Common myeloid progenitor, CD34-positive (primary cell): ENCODE measurements around the gene NRL.

ENCODE experiments used
- CTCF ChIA-PET: fragments of 350-600 bp; sonication (Branson Sonifier 250); formaldehyde crosslinking; loops from one replicate; lab custom pipeline; 2021; ENCODE audit warnings: antibody characterized with exemption; lab: Charles Lee
- POLR2A ChIA-PET: fragments of 350-600 bp; sonication (Branson Sonifier 250); formaldehyde crosslinking; loops from one replicate; lab custom pipeline; 2021; ENCODE audit warnings: antibody characterized with exemption; lab: Charles Lee
- DNase-seq, 3 donors: peaks; one replicate each; pipeline versions ENCODE4 v3.0.0 to v3.0.0-alpha.2; 2013
- H3K27ac ChIP-seq, 2 experiments: 1 replicate in 1 of 2; 2 replicates in 1 of 2; pipeline ENCODE4 v1.7.0; 2013; ENCODE audit warnings: inconsistent platforms in 2 of 2, low read length in 2 of 2, mild to moderate bottlenecking in 2 of 2, low read depth in 1 of 2, moderate library complexity in 1 of 2; ENCODE audit not compliant: severe bottlenecking in 2 of 2, insufficient read depth in 1 of 2, poor library complexity in 1 of 2
- H3K27me3 ChIP-seq, 5 experiments: replicated peaks in 2 of 5; 1 replicate in 3 of 5; 2 replicates in 2 of 5; pipeline versions ENCODE4 v1.6.1 to v1.7.0; 2013; ENCODE audit warnings: low read length in 4 of 5, mild to moderate bottlenecking in 2 of 5, moderate library complexity in 2 of 5, inconsistent platforms in 1 of 5; ENCODE audit not compliant: insufficient read depth in 5 of 5, control insufficient read depth in 4 of 5
- H3K36me3 ChIP-seq, 4 experiments: 1 replicate in 2 of 4; 2 replicates in 2 of 4; pipeline versions ENCODE4 v1.6.1 to v1.7.0; 2013; ENCODE audit warnings: low read length in 3 of 4, control low read depth in 1 of 4, mild to moderate bottlenecking in 1 of 4; ENCODE audit not compliant: control insufficient read depth in 4 of 4, insufficient read depth in 4 of 4
- H3K4me1 ChIP-seq, 4 experiments: 1 replicate in 3 of 4; 2 replicates in 1 of 4; pipeline versions ENCODE4 v1.6.1 to v1.7.1; 2013; ENCODE audit warnings: low read length in 3 of 4, mild to moderate bottlenecking in 3 of 4, control low read depth in 1 of 4, inconsistent platforms in 1 of 4, moderate library complexity in 1 of 4; ENCODE audit not compliant: control insufficient read depth in 4 of 4, insufficient read depth in 4 of 4; ENCODE audit errors: control extremely low read depth in 1 of 4
- H3K4me3 ChIP-seq, 7 experiments: 1 replicate in 4 of 7; 2 replicates in 3 of 7; pipeline versions ENCODE4 v1.5.1 to v1.7.0; 2013; ENCODE audit warnings: mild to moderate bottlenecking in 7 of 7, low read length in 6 of 7, moderate library complexity in 6 of 7, inconsistent platforms in 2 of 7, low read depth in 2 of 7, control low read depth in 1 of 7; ENCODE audit not compliant: insufficient read depth in 4 of 7, control insufficient read depth in 1 of 7; ENCODE audit errors: extremely low read depth in 1 of 7
- H3K9me3 ChIP-seq, 5 experiments: 1 replicate in 4 of 5; 2 replicates in 1 of 5; pipeline versions ENCODE4 v1.6.1 to v1.7.1; 2013; ENCODE audit warnings: low read length in 4 of 5, mild to moderate bottlenecking in 2 of 5, inconsistent platforms in 1 of 5, low read depth in 1 of 5, moderate library complexity in 1 of 5; ENCODE audit not compliant: control insufficient read depth in 4 of 5, insufficient read depth in 2 of 5; ENCODE audit errors: control extremely low read depth in 1 of 5
- whole genome bisulfite sequencing: methylation state at CpG from one replicate; pipeline ENCODE4 v1.1.5; 2013; ENCODE audit not compliant: insufficient coverage; 5-methylcytosine and 5-hydroxymethylcytosine counted together

Gene NRL

DNA sequence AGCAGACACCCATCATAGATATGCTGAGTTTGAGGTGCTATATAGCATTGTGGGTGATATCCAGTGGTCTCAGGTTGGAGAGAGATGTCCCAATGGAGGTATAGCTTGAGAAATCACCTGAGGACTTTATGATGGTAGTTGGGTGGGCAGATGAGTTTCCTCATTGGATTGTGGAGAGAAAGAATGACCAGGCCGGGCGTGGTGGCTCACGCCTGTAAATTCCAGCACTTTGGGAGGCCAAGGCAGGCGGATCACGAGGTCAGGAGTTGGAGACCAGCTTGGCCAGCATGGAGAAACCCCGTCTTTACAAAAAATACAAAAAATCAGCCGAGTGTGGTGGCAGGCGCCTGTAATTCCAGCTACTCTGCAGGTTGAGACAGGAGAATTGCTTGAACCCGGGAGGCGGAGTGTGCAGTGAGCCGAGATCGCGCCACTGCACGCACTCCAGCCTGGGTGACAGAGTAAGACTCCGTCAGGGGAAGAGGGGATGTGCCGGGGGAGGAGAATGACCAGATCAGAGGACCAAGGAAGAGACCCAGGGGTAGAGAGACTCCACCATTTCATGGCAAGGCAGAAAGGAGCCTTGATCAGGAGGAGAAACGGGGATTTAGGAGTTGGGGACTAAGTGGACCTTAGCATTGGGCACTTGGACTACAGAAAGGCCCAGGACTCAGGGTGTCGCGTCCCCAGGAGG is 21.4 kb downstream of the NRL start:
- no peaks in the 10 kb centered on the region for H3K27me3 ChIP-seq
- POLR2A ChIA-PET = interaction anchor here (0.8 to 2.6 kb wide), 4 partner anchors 12 to 68 kb away, joined by 3 to 11 read pairs (median 6); partner anchors contain the start of genes DCAF11, IRF9 and NRL
- H3K36me3 ChIP-seq = peaks cover 0 to 12% (median 4%) of the 10 kb centered on the region in 4 experiments
- peak overlapping the region in 6 of 7 experiments; percentile 48 to 86 (median 78) for H3K4me3 ChIP-seq
- peak overlapping the region; percentile 80 to 90 for H3K27ac ChIP-seq
- WGBS = 83% methylated on average over 19 of the region's 19 CpGs
- CTCF ChIA-PET = interaction anchor here (0.8 to 8.7 kb wide), 15 partner anchors 9 to 108 kb away, joined by 3 to 178 read pairs (median 6); partner anchors contain the start of genes CARMIL3, CPNE6, DCAF11 and NRL
- peaks cover 0 to 37% (median 29%) of the 10 kb centered on the region in 4 experiments for H3K4me1 ChIP-seq
- DNase-seq = no peak
- H3K9me3 ChIP-seq = no peaks in the 10 kb centered on the region

DNA sequence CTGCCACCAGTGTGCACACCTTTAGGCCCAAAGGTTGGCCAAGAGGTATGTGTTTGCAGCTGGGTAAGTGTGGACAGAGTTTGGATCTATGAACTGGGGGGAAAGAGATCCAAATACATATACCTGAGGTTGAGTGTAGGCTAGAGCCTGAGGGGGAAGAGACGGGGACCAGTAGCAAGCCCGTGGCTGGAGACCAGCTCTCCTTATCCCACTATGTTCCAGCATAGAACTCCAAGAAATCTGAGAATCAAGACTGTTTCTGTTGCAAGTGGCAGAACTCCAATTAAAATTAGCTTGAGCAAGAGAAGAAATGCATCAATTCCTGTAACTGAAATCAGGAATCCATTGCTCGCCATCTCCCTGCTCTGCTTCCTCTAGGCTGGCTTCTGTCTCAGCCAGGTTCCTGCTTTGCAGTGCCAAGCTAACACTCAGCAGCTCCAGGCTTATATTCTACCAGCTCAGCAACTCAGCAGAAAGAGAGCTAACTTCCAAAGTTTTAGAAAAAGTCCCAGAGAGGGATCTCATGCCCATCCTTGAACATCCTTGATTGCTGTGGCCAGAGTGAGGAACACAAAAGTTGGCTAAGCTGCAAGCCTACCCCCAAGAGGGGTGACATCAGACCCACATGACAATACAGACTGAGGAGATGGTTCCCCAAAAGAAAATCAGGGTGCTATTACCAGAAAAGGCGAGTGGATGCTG is 22.1 kb downstream of the NRL start:
- no peak for DNase-seq
- no peaks in the 10 kb centered on the region for H3K27me3 ChIP-seq
- peaks cover 0 to 37% (median 29%) of the 10 kb centered on the region in 4 experiments for H3K4me1 ChIP-seq
- H3K36me3 ChIP-seq = peaks cover 0 to 5% (median 0%) of the 10 kb centered on the region in 4 experiments
- H3K27ac ChIP-seq = no peak overlapping the region
- ChIA-PET POLR2A (interaction anchor here (0.7 to 1.2 kb wide), 4 partner anchors 16 to 68 kb away, joined by 3 to 6 read pairs (median 3); partner anchors contain the start of genes DCAF11, IRF9 and NRL), CTCF (interaction anchor here (0.8 to 8.7 kb wide), 15 partner anchors 8 to 215 kb away, joined by 3 to 178 read pairs (median 6); partner anchors contain the start of genes CARMIL3, CIDEB, CPNE6 and DCAF11)
- 81% methylated on average over 3 of the region's 4 CpGs for WGBS
- no peak overlapping the region for H3K4me3 ChIP-seq
- H3K9me3 ChIP-seq = no peaks in the 10 kb centered on the region

GRCh38 chr14:24092110-24092504 is 22.6 kb downstream of the NRL start:
- Histone ChIP-seq H3K27me3 (no peaks in the 10 kb centered on the region), H3K27ac (no peak overlapping the region), H3K4me1 (peaks cover 0 to 37% (median 29%) of the 10 kb centered on the region in 4 experiments), H3K36me3 (peaks cover 0 to 4% (median 0%) of the 10 kb centered on the region in 4 experiments), H3K9me3 (no peaks in the 10 kb centered on the region), H3K4me3 (no peak overlapping the region)
- POLR2A ChIA-PET = interaction anchor here (0.9 kb wide), 1 partner anchor 22 kb away, joined by 3 read pairs; the partner anchor contains the start of genes DCAF11 and NRL
- CTCF ChIA-PET = interaction anchor here (1.0 to 8.7 kb wide), 11 partner anchors 10 to 215 kb away, joined by 3 to 178 read pairs (median 6); partner anchors contain the start of genes CARMIL3, CIDEB, CPNE6 and PSME1
- DNase-seq = no peak

GRCh38 chr14:24089890-24090289 is 24.9 kb downstream of the NRL start:
- POLR2A ChIA-PET = interaction anchor here (0.7 to 1.1 kb wide), 2 partner anchors 29 to 210 kb away, joined by 3 read pairs; no protein-coding TSS in a partner anchor
- CTCF ChIA-PET = interaction anchor here (0.8 to 8.7 kb wide), 18 partner anchors 9 to 301 kb away, joined by 3 to 178 read pairs (median 7); partner anchors contain the start of genes CARMIL3, DCAF11 and NRL
- Histone ChIP-seq H3K4me3 (no peak overlapping the region), H3K4me1 (peaks cover 0 to 25% (median 20%) of the 10 kb centered on the region in 4 experiments), H3K27ac (no peak overlapping the region), H3K9me3 (no peaks in the 10 kb centered on the region), H3K36me3 (no peaks in the 10 kb centered on the region), H3K27me3 (no peaks in the 10 kb centered on the region)
- DNase-seq = no peak
- WGBS = 96% methylated on average over 4 of the region's 6 CpGs

GRCh38 chr14:24088095-24088494 is 26.7 kb downstream of the NRL start:
- Histone ChIP-seq H3K27me3 (no peaks in the 10 kb centered on the region), H3K36me3 (no peaks in the 10 kb centered on the region), H3K4me3 (no peak overlapping the region), H3K4me1 (peaks cover 0 to 14% (median 7%) of the 10 kb centered on the region in 4 experiments), H3K9me3 (no peaks in the 10 kb centered on the region), H3K27ac (no peak overlapping the region)
- POLR2A ChIA-PET = no interaction called here
- WGBS = 80% methylated on average over 2 of the region's 2 CpGs
- no peak for DNase-seq
- CTCF ChIA-PET = interaction anchor here (0.5 to 8.7 kb wide), 8 partner anchors 8 to 53 kb away, joined by 3 to 178 read pairs (median 4); partner anchors contain the start of gene CARMIL3

DNA sequence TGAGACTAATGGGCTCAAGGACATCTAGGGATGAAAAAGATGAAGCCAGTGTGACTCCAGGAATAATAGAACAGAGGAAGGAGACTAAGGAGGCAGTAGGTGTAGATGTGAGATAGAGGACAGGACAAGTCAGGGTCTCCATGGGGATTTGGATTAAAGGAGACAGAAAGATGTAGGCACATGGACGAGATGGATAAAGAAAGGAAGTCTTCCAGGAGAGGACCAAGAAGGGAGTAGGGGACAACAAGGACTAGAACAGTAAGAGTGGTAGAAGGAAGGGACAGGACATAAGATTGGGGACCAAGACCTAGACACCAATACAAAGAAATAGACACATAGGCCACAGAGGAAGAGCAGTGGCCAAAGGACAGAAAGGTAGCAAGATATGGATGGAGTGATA is 27.7 kb downstream of the NRL start:
- Histone ChIP-seq H3K27me3 (peaks cover 0 to 9% (median 3%) of the 10 kb centered on the region in 5 experiments), H3K4me3 (no peak overlapping the region), H3K4me1 (peaks cover 0 to 4% (median 2%) of the 10 kb centered on the region in 4 experiments), H3K9me3 (no peaks in the 10 kb centered on the region), H3K27ac (no peak overlapping the region), H3K36me3 (no peaks in the 10 kb centered on the region)
- DNase-seq = no peak
- WGBS = no CpG with 5 or more reads among the region's 1 CpG
- ChIA-PET POLR2A (no interaction called here), CTCF (interaction anchor here (1.0 to 1.6 kb wide), 3 partner anchors 26 to 44 kb away, joined by 3 to 7 read pairs (median 3); no protein-coding TSS in a partner anchor)
